ENCODE data around the gene THADA. TPM values are rescaled to one million over a fixed set of nuclear protein-coding genes. Genes with fewer than 3 reads are reported as not detected.

Gene THADA
- total RNA-seq, 3 donors from 2014 or later (not counting 1 experiment from before 2014, with no cell fraction given), result 34.1 to 35.7 (median 35.3) TPM

DNA sequence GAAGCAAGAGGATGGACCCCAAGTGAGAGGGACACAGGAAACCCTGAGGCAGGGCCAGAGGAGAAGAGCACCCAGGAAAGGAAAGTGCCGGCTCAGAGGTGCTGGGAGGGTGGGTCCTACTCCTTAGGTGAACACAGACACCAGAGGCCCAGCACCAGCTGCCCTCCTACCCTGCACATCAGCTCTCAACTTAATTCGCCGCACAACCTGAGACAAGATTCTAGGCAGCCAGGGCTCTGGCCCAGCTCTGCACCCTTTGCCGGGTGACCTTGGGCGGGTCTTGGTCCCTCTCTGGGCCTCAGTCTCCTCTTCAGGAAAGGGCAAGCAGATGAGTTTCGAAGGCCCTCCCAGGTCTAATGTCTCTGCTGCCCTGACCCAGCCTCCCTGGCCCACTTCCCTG, 397.6 kb downstream of the THADA start:
- H3K27ac Mint-ChIP-seq, result peak overlapping the region in 1 of 2 donors; percentile 97
- no peaks in the 10 kb centered on the region for H3K36me3 Mint-ChIP-seq
- TF ChIP-seq, protein P1, sequence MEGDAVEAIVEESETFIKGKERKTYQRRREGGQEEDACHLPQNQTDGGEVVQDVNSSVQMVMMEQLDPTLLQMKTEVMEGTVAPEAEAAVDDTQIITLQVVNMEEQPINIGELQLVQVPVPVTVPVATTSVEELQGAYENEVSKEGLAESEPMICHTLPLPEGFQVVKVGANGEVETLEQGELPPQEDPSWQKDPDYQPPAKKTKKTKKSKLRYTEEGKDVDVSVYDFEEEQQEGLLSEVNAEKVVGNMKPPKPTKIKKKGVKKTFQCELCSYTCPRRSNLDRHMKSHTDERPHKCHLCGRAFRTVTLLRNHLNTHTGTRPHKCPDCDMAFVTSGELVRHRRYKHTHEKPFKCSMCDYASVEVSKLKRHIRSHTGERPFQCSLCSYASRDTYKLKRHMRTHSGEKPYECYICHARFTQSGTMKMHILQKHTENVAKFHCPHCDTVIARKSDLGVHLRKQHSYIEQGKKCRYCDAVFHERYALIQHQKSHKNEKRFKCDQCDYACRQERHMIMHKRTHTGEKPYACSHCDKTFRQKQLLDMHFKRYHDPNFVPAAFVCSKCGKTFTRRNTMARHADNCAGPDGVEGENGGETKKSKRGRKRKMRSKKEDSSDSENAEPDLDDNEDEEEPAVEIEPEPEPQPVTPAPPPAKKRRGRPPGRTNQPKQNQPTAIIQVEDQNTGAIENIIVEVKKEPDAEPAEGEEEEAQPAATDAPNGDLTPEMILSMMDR (IDR thresholded peaks at IDR 0.05), result no peak

DNA sequence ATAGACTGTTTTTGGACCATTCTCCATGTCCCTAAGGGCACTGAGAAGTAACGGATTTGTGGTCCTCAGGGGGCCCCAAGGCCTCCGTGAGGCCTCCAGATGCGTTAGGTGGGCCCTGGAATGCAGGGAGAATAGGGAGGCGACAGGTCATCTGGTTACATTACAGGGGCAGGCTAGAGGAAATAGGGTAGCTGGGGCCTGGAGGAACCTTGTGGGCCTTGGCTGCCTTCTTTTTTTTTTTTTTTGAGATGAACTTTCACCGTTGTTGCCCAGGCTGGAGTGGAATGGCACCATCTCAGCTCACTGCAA, 398.3 kb downstream of the THADA start:
- Mint-ChIP-seq H3K36me3 (no peaks in the 10 kb centered on the region), H3K4me1 (peaks cover 37 to 54% of the 10 kb centered on the region in 2 donors), H3K27ac (peak overlapping the region; percentile 95 to 97), H3K9me3 (peaks cover 0 to 2% of the 10 kb centered on the region in 2 donors), H3K27me3 (ENCODE audit: low read depth in 2 of 2) (no peaks in the 10 kb centered on the region), H3K4me3 (peak overlapping the region; percentile 86)
- Histone ChIP-seq H3K4me1 (ENCODE audit: control insufficient read depth, insufficient read depth, low read length) (peaks cover 79% of the 10 kb centered on the region), H3K27ac (ENCODE audit: low read length) (peak overlapping the region; percentile 73), H3K9me3 (ENCODE audit: control insufficient read depth, insufficient read depth, low read length) (no peaks in the 10 kb centered on the region), H3K27me3 (ENCODE audit: control insufficient read depth, insufficient read depth, low read length) (no peaks in the 10 kb centered on the region), H3K36me3 (ENCODE audit: control insufficient read depth, insufficient read depth, low read length) (no peaks in the 10 kb centered on the region), H3K4me3 (ENCODE audit: low read length) (no peak overlapping the region)
- no peak for ATAC-seq
- TF ChIP-seq, protein P1 (IDR thresholded peaks at IDR 0.05), result no peak
- intact Hi-C loops (cut with micrococcal nuclease), result loop anchor here (2.0 kb wide), 1 partner anchor 15 kb away; no protein-coding TSS in a partner anchor
- no peak for DNase-seq
- 79% methylated on average over 5 of the region's 5 CpGs for WGBS (ENCODE audit: insufficient coverage)

More for the DNA sequence above, 397.6 kb downstream of the THADA start:
- WGBS (ENCODE audit: insufficient coverage), result 95% methylated on average over 6 of the region's 6 CpGs
- no peaks in the 10 kb centered on the region for H3K27me3 ChIP-seq (ENCODE audit: control insufficient read depth, insufficient read depth, low read length)
- H3K27me3 Mint-ChIP-seq (ENCODE audit: low read depth in 2 of 2), result no peaks in the 10 kb centered on the region
- no peak overlapping the region for H3K4me3 ChIP-seq (ENCODE audit: low read length)
- H3K4me1 Mint-ChIP-seq, result peaks cover 37 to 46% of the 10 kb centered on the region in 2 donors
- H3K9me3 Mint-ChIP-seq, result peaks cover 0 to 2% of the 10 kb centered on the region in 2 donors
- ATAC-seq (no peak), DNase-seq (no peak)
- H3K4me3 Mint-ChIP-seq, result no peak overlapping the region
- H3K9me3 ChIP-seq (ENCODE audit: control insufficient read depth, insufficient read depth, low read length), result no peaks in the 10 kb centered on the region
- H3K4me1 ChIP-seq (ENCODE audit: control insufficient read depth, insufficient read depth, low read length), result peaks cover 72% of the 10 kb centered on the region
- intact Hi-C loops (cut with micrococcal nuclease), result no loop called here
- no peak overlapping the region for H3K27ac ChIP-seq (ENCODE audit: low read length)
- no peaks in the 10 kb centered on the region for H3K36me3 ChIP-seq (ENCODE audit: control insufficient read depth, insufficient read depth, low read length)

DNA sequence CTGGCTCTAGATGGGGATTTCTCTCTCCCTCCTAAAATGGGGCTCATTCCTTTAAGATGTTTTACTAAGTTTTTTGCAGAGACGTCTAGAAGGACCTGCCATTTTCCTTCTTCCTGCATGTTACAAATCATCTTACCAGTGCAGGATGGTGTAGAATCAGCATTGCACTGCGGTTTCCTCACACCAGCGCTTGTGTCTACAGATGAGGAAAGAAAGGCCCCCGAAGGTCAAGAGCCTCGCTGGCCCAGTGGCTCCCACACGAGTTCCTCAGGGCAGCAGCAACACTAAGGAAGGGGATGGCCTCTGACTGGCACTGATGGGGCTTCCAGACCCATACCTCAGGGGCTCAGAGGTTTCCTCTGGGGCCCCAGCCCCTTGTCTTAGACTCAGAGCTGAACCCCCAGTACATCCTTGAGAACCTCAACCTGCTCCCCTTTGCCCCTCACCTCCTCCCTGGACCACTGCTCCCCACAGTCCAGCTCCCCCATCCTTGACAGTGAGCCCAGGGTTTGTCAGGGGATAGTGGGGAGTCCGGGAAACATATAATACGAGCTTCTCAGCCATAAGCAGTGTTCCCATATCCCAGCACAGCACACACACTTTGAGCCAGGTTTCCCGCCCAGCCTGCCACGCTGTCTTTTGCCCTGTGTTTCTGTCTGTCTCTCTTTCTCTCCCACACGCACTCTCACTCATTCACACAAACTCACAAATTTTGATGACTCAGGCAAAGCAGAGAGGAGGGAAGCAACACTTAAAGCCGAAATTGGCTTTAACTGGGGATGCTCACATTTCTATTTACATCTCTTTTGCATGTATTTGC, 398.9 kb downstream of the THADA start:
- Mint-ChIP-seq H3K4me3 (peak overlapping the region; percentile 86), H3K27ac (peak overlapping the region; percentile 95 to 97), H3K36me3 (no peaks in the 10 kb centered on the region), H3K27me3 (ENCODE audit: low read depth in 2 of 2) (no peaks in the 10 kb centered on the region), H3K4me1 (peaks cover 33 to 59% of the 10 kb centered on the region in 2 donors), H3K9me3 (peaks cover 0 to 2% of the 10 kb centered on the region in 2 donors)
- Histone ChIP-seq H3K27ac (ENCODE audit: low read length) (peak overlapping the region; percentile 73), H3K4me1 (ENCODE audit: control insufficient read depth, insufficient read depth, low read length) (peaks cover 85% of the 10 kb centered on the region), H3K4me3 (ENCODE audit: low read length) (no peak overlapping the region), H3K36me3 (ENCODE audit: control insufficient read depth, insufficient read depth, low read length) (no peaks in the 10 kb centered on the region), H3K9me3 (ENCODE audit: control insufficient read depth, insufficient read depth, low read length) (no peaks in the 10 kb centered on the region), H3K27me3 (ENCODE audit: control insufficient read depth, insufficient read depth, low read length) (no peaks in the 10 kb centered on the region)
- intact Hi-C loops (cut with micrococcal nuclease), result loop anchor here (2.0 kb wide), 1 partner anchor 16 kb away; no protein-coding TSS in a partner anchor
- peak in 1 of 3 donors; percentile 10 for ATAC-seq
- DNase-seq, result peak in 1 of 2 donors; percentile 40
- TF ChIP-seq, protein P1 (IDR thresholded peaks at IDR 0.05), result no peak
- WGBS (ENCODE audit: insufficient coverage), result 46% methylated on average over 12 of the region's 12 CpGs

Data from natural killer cell (primary cell).